ENCODE measurements around the gene CDH4. TPM values are rescaled to one million over a fixed set of nuclear protein-coding genes. Genes with fewer than 3 reads are reported as not detected.
A peak's percentile ranks its signal among the peaks of the same experiment; 100 is the strongest.

The CDH4 gene
- total and polyA plus RNA-seq, 9 of the 15 experiments (the other 6 are each of a cell fraction or from before 2014, with no cell fraction given): 0.04 TPM; not detected in 8

- TF ChIP-seq HDAC1 (IDR thresholded peaks at IDR 0.05) (peak in 1 of 2 experiments; percentile 70; a peak in 1 of 4 replicates), GTF3C2 (IDR thresholded peaks at IDR 0.05; ENCODE audit: borderline replicate concordance, extremely low read depth, insufficient read length) (no peak), ZNF24 (IDR thresholded peaks at IDR 0.05) (no peak), MGA (IDR thresholded peaks at IDR 0.05) (peak; percentile 95), E2F3 (CRISPR knock-in tag; IDR thresholded peaks at IDR 0.05) (no peak), ZNF197 (CRISPR knock-in tag; IDR thresholded peaks at IDR 0.05; ENCODE audit: low read depth) (peak; percentile 58; the same call in 1 of the 2 replicates), ETV5 (CRISPR knock-in tag; IDR thresholded peaks at IDR 0.05; ENCODE audit: low read depth) (peak; percentile 28; the same call in 1 of the 2 replicates), TGIF2 (CRISPR knock-in tag; IDR thresholded peaks at IDR 0.05) (no peak), RBM22 (IDR thresholded peaks at IDR 0.05; ENCODE audit: low read depth, low read length, poor library complexity, severe bottlenecking) (no peak), E2F4 (CRISPR knock-in tag; IDR thresholded peaks at IDR 0.05; ENCODE audit: low read depth) (no peak), GTF2A2 (tag; IDR thresholded peaks at IDR 0.05) (no peak), MYNN (IDR thresholded peaks at IDR 0.05) (no peak), MYNN (CRISPR knock-in tag; IDR thresholded peaks at IDR 0.05) (no peak)
Observed at GRCh38 chr20:61525781-61526431, 273.8 kb downstream of the CDH4 start (continued).
